ENCODE results near the gene ATG4B. TPM values are rescaled to one million over a fixed set of nuclear protein-coding genes. Genes with fewer than 3 reads are reported as not detected.

The ATG4B gene
- total RNA-seq, 1 experiment from 2014 or later: 118 TPM

- in situ Hi-C loops (cut with HindIII; ENCODE audit: low sequenced_read_pairs): no loop called here
- no peak for DNase-seq (ENCODE audit: low spot score)
Measured at GRCh38 chr2:241677392-241677791, 39.9 kb downstream of the ATG4B start.

DNA sequence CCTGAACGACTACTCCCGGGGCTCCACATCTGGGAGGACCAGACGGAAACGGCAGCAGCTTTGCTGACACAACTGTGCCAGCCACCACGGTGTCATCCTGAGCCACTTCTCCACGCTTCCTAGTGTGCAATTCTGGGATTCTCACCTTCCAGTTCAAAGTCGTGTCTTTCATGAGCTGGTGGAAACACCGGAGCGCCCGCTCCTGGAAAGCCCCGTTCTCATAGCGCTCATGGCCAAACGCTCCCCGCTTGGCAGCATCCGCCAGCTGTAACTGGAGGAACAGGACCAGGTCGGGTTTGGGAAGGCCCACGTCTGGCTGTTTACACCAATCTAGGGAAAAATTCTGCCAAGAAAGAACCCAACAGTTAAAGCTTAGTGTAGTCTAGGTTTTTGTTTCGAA is 40.8 kb downstream of the ATG4B start:
- DNase-seq (ENCODE audit: low spot score): no peak
- in situ Hi-C loops (cut with HindIII; ENCODE audit: low sequenced_read_pairs): no loop called here

DNA sequence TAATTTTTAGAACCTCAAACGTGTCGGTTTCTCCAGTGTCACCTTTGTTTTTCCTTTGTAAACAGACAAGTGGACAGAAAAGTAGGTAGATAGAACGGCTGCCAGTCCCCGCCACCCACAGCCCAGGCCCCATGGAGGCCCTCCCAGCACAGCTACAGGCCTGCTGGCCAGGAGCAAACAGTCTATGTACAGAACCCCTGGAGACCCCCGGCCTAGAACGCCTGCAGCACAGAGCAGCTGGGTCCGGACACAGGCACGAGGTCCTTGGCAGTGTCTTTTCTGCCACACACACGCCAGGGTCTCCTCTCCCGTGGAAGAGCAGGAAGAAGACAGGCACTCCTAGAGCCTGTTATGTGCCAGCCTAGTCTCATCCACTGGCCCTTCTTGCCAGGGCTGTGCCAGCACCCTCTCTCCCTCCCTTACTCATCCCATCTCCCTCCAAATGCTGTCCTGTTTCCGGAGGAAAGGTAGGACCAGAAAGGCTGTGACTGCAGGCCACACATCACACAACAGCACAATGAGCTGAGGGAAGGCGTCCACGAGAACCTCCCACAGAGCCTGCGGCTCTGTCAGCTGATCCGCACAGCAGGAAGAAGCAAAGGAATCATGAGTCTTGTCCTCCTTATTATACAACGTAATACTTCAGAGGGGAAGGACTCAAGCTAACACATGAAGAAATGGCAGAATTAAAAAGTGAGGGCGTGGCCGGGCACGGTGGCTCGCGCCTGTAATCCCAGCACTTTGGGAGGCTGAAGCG is 41.5 kb downstream of the ATG4B start:
- no peak for DNase-seq (ENCODE audit: low spot score)
- in situ Hi-C loops (cut with HindIII; ENCODE audit: low sequenced_read_pairs): no loop called here

DNA sequence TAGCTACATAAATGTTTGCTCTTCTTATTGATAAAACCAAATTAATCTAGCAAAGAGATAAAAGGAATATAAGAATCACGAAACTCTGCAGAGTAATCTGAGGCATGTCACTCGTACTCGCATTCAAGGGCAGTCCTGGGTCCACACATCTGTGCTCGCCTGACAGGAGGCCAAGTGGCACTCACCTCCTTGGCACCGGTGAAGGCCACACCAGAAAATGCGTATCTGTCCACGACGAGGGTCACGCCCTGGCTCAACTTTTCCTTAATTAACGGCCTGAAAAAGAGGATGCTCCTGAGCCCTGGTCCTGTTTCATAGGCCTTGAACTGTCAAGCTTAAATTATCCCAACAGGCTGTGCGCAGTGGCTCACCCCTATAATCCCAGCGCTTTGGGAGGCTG is 42.6 kb downstream of the ATG4B start:
- in situ Hi-C loops (cut with HindIII; ENCODE audit: low sequenced_read_pairs): no loop called here
- DNase-seq (ENCODE audit: low spot score): no peak

- in situ Hi-C loops (cut with HindIII; ENCODE audit: low sequenced_read_pairs): no loop called here
- no peak for DNase-seq (ENCODE audit: low spot score)
Measured at GRCh38 chr2:241680827-241681599, 43.5 kb downstream of the ATG4B start.

GRCh38 chr2:241686324-241686649 is 48.8 kb downstream of the ATG4B start:
- DNase-seq (ENCODE audit: low spot score): no peak
- in situ Hi-C loops (cut with HindIII; ENCODE audit: low sequenced_read_pairs): no loop called here

- in situ Hi-C loops (cut with HindIII; ENCODE audit: low sequenced_read_pairs): no loop called here
- DNase-seq (ENCODE audit: low spot score): peak; percentile 96
Measured at GRCh38 chr2:241686650-241687425, 49.3 kb downstream of the ATG4B start, which contains the start of gene DTYMK. Gene DTYMK, minus strand, starts transcription at chr2:241686815. Its CDS starts 32 bp downstream, at chr2:241686783.

GRCh38 chr2:241689306-241689705 is 51.8 kb downstream of the ATG4B start:
- DNase-seq (ENCODE audit: low spot score): no peak
- in situ Hi-C loops (cut with HindIII; ENCODE audit: low sequenced_read_pairs): no loop called here

DNA sequence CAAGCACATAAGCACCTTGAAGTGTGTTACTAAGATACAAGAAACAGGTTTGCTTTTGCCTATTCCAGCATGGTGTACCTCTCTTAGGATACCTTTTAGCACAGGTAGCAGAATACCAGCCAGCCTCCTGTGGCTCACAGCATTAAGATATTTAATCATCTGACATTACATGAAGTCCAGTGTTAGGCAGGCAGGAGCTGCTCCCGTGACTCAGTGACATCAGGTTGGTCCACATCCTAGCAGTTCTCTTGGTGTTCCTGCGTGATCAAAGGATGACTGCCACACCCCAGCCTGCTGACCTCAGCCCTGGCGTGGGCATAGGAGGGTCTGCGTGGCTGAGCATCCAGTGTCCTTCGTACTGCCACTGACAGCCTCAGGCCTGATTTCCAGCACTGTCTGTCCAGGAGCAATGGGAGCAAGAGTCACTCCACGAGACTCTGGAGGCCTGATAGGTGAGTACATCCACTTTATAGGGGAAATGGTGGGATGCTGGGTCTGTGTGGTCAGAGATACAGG is 52.8 kb downstream of the ATG4B start:
- in situ Hi-C loops (cut with HindIII; ENCODE audit: low sequenced_read_pairs): no loop called here
- no peak for DNase-seq (ENCODE audit: low spot score)

GRCh38 chr2:241692448-241692847 is 55.0 kb downstream of the ATG4B start:
- DNase-seq (ENCODE audit: low spot score): no peak
- in situ Hi-C loops (cut with HindIII; ENCODE audit: low sequenced_read_pairs): no loop called here

DNA sequence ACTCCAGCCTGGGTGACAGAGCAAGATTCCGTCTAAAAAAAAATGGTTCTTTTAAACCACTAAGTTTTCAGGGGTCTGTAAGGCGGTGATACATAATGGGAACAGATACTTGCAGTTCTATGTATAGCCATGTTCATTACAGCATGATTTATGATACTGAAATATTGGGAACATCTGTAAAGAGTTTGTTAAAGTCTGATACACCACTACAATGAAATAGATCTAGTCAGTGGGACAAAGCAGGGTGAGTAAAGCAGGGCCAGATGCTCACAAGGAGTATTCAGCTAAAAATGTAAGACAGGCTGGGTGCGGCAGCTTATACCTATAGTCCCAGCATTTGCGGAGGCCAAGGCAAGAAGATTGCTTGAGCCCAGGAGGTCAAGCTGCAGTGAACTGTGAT is 58.2 kb downstream of the ATG4B start:
- in situ Hi-C loops (cut with HindIII; ENCODE audit: low sequenced_read_pairs): no loop called here
- DNase-seq (ENCODE audit: low spot score): no peak

- in situ Hi-C loops (cut with HindIII; ENCODE audit: low sequenced_read_pairs): no loop called here
- no peak for DNase-seq (ENCODE audit: low spot score)
Measured at GRCh38 chr2:241701149-241701398, 63.6 kb downstream of the ATG4B start.

DNA sequence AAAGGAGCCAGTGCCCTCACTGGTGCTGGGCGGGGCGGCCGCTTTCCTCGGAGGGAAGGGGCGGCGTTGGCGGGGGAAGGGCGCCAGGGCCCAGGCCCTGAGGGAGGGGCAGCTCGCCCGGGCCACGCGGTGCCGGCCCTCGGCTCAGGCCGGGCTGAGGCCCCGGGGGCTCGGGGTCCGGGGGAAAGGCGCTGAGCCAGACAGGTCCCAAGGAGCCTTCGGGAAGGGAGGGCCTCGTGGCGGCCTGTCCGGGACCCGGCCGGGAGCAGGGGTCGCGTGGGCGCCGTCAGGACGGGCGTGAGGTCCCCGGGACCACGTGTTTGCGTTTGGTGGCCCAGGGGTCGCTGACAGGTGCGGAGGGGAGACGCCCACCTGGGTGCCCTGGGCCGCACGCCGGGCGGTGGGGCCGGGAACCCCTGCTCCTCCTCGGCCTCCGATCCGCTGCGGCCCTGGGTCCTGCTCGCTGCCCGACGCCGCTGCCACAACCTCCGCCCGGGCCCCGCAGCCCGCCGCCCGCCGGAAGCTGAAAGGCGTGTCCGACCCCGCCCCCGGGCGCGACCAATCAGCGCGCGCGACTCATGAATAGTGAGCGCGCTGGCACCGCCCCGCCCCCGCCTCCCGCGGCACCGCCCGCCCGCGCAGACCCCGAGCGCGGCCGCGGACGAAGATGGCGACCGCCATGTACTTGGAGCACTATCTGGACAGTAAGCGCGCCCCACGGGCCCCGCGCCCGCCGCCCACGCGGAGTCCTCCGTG is 64.1 kb downstream of the ATG4B start, which contains the start of gene ING5:
ING5 (plus strand) TSS at position 641 of the 756 bp plus-strand sequence; CDS start at position 668, 27 bp downstream.
- in situ Hi-C loops (cut with HindIII; ENCODE audit: low sequenced_read_pairs): no loop called here
- DNase-seq (ENCODE audit: low spot score): peak; percentile 89

DNA sequence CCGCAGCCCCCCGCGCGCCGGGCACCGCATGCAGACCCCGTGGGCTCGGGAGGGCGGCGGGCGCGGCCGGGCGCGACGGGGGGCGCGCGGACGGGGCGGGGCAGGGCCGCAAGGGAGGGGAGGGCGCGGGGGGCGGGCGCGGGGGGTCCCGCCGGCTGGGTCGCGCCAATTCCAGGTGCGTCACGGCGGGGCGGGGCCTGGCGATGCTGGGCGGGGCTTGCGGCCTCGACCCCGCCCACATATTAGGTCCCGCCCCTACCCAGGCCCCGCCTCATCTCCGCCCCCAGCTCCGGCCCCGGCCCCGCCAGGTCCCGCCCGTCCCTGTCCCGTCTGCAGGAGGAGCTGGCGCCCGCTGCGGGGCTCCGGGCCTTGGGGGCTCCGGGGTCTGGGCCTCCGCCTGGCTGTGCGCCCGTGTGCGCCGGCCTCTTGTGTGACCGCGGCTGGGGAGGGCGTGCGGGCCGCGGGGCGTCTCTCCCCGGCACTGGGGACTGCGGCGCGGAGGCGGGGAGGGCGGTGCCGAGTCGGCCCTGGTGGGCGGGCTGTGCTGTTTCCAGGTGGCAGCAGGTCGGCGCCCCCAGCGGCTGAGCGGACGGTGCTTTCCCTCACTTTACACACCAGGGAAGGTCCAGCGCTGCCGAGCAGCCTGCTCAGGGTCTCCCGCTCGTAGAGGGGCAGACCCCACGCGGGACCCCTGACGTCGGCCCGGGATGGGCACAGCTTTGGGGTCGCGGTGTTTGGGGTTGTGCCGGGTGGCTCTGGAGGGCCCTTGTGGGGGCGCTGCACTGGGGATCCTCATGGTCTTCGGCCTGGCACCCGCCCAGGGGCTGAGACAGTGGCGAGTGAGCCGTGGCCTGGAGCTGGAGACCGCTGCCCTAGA is 64.9 kb downstream of the ATG4B start:
- DNase-seq (ENCODE audit: low spot score): peak; percentile 86
- in situ Hi-C loops (cut with HindIII; ENCODE audit: low sequenced_read_pairs): no loop called here

- in situ Hi-C loops (cut with HindIII; ENCODE audit: low sequenced_read_pairs): no loop called here
- peak; percentile 38 for DNase-seq (ENCODE audit: low spot score)
Measured at GRCh38 chr2:241703032-241703604, 65.6 kb downstream of the ATG4B start.

DNA sequence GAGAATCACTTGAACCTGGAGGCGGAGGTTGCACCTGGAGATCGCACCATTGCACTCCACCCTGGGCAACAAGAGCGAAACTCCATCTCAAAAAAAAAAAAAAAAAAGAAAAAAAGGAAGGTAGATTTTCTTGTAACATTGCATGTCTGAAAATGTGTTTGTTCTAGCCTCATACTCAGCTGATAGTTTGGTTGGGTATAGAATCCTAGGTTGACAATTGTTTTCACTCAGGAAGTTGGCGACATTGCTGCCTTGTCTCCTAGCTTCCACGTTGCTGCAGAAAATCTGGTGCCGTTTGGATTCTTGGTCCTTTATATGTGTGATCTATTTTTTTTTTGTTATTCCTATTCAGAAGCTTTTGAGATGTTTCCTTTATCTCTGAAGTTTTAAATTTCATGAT is 69.0 kb downstream of the ATG4B start:
- no peak for DNase-seq (ENCODE audit: low spot score)

DNA sequence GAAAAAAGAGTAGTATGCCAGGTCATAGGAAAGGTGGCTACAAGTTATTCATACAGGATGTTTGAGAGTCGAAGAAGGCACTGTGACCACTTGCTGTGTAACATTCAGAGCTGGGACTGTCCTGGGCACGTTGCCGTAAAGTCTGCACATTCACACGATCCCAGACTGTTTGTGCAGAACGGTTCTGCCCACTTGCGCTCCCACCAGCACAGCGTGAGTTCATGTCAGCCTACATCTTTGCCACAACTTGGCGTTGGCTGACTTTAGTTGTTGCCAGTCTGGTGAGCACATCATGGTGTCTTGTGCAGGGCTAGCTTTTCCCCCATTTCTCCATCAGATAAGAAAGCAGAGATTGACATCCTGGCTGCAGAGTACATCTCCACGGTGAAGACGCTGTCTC is 71.4 kb downstream of the ATG4B start:
- no peak for DNase-seq (ENCODE audit: low spot score)
- in situ Hi-C loops (cut with HindIII; ENCODE audit: low sequenced_read_pairs): no loop called here

More for the DNA sequence above, 69.0 kb downstream of the ATG4B start:
- in situ Hi-C loops (cut with HindIII; ENCODE audit: low sequenced_read_pairs): no loop called here

DNA sequence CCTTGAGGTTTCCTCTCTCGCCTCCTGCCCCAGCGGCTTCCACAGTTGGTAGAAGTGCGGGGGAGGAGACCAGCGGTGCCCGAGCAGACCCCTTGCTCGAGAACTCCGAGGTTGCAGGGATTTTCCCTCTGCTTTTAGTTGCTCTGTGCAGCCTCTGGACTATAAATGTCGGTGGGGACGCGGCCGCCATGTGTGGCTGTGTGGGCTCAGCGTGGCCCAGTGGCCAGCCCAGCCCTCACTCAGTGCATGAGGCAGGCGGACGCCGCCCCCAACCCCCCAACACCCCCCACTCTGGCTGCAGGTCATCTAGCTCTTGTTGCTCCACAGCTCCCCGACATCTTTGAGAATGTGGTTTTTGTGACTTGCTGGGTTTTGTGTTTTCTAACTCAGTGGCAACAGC is 81.6 kb downstream of the ATG4B start:
- no peak for DNase-seq (ENCODE audit: low spot score)
- in situ Hi-C loops (cut with HindIII; ENCODE audit: low sequenced_read_pairs): no loop called here

Measured in G401 (cell line).